ENCODE data around the gene ANKRD11.

The ANKRD11 gene

GRCh38 chr16:89344458-89344834 lies 145.9 kb downstream of the ANKRD11 start:
- no peak for DNase-seq (ENCODE audit: low read depth, low spot score)
- H3K9me3 ChIP-seq (ENCODE audit: insufficient read depth, low read length): no peaks in the 10 kb centered on the region
- H3K9ac ChIP-seq (ENCODE audit: insufficient read length, low read depth): no peak overlapping the region
- no peak overlapping the region for H3K4me3 ChIP-seq (ENCODE audit: insufficient read length, low read depth)
- TF ChIP-seq SUZ12 (IDR thresholded peaks at IDR 0.05; ENCODE audit: extremely low read depth, insufficient read depth, insufficient read length) (no peak), ZNF274 (IDR thresholded peaks at IDR 0.05; ENCODE audit: low read depth, low read length) (no peak), YY1 (IDR thresholded peaks at IDR 0.05; ENCODE audit: insufficient read depth, insufficient read length) (no peak)
- H3K36me3 ChIP-seq (ENCODE audit: insufficient read depth, insufficient read length, low read length): peaks cover 8% of the 10 kb centered on the region
- peaks cover 7% of the 10 kb centered on the region for H3K4me1 ChIP-seq (ENCODE audit: insufficient read depth, insufficient read length)
- H3K27me3 ChIP-seq (ENCODE audit: insufficient read depth, insufficient read length): no peaks in the 10 kb centered on the region

- no peak for TF ChIP-seq YY1 (IDR thresholded peaks at IDR 0.05; ENCODE audit: insufficient read depth, insufficient read length)
- no peak for TF ChIP-seq SUZ12 (IDR thresholded peaks at IDR 0.05; ENCODE audit: extremely low read depth, insufficient read depth, insufficient read length)
- TF ChIP-seq ZNF274 (IDR thresholded peaks at IDR 0.05; ENCODE audit: low read depth, low read length): no peak
- peaks cover 11% of the 10 kb centered on the region for H3K4me1 ChIP-seq (ENCODE audit: insufficient read depth, insufficient read length)
- H3K27me3 ChIP-seq (ENCODE audit: insufficient read depth, insufficient read length): no peaks in the 10 kb centered on the region
- H3K9me3 ChIP-seq (ENCODE audit: insufficient read depth, low read length): no peaks in the 10 kb centered on the region
- no peak for DNase-seq (ENCODE audit: low read depth, low spot score)
- H3K9ac ChIP-seq (ENCODE audit: insufficient read length, low read depth): no peak overlapping the region
- peaks cover 8% of the 10 kb centered on the region for H3K36me3 ChIP-seq (ENCODE audit: insufficient read depth, insufficient read length, low read length)
- H3K4me3 ChIP-seq (ENCODE audit: insufficient read length, low read depth): no peak overlapping the region
Measured at GRCh38 chr16:89343501-89344457, 146.6 kb downstream of the ANKRD11 start.

GRCh38 chr16:89341697-89342694 lies 148.4 kb downstream of the ANKRD11 start:
- TF ChIP-seq SUZ12 (IDR thresholded peaks at IDR 0.05; ENCODE audit: extremely low read depth, insufficient read depth, insufficient read length): no peak
- TF ChIP-seq YY1 (IDR thresholded peaks at IDR 0.05; ENCODE audit: insufficient read depth, insufficient read length): no peak
- no peak for TF ChIP-seq ZNF274 (IDR thresholded peaks at IDR 0.05; ENCODE audit: low read depth, low read length)
- Histone ChIP-seq H3K4me3 (ENCODE audit: insufficient read length, low read depth) (no peak overlapping the region), H3K27me3 (ENCODE audit: insufficient read depth, insufficient read length) (no peaks in the 10 kb centered on the region), H3K9ac (ENCODE audit: insufficient read length, low read depth) (no peak overlapping the region), H3K36me3 (ENCODE audit: insufficient read depth, insufficient read length, low read length) (peaks cover 8% of the 10 kb centered on the region), H3K9me3 (ENCODE audit: insufficient read depth, low read length) (no peaks in the 10 kb centered on the region), H3K4me1 (ENCODE audit: insufficient read depth, insufficient read length) (peaks cover 13% of the 10 kb centered on the region)
- no peak for DNase-seq (ENCODE audit: low read depth, low spot score)

- DNase-seq (ENCODE audit: low read depth, low spot score): no peak
- Histone ChIP-seq H3K36me3 (ENCODE audit: insufficient read depth, insufficient read length, low read length) (peaks cover 8% of the 10 kb centered on the region), H3K27me3 (ENCODE audit: insufficient read depth, insufficient read length) (no peaks in the 10 kb centered on the region), H3K9me3 (ENCODE audit: insufficient read depth, low read length) (no peaks in the 10 kb centered on the region), H3K4me1 (ENCODE audit: insufficient read depth, insufficient read length) (peaks cover 13% of the 10 kb centered on the region), H3K4me3 (ENCODE audit: insufficient read length, low read depth) (no peak overlapping the region), H3K9ac (ENCODE audit: insufficient read length, low read depth) (no peak overlapping the region)
- TF ChIP-seq YY1 (IDR thresholded peaks at IDR 0.05; ENCODE audit: insufficient read depth, insufficient read length) (no peak), ZNF274 (IDR thresholded peaks at IDR 0.05; ENCODE audit: low read depth, low read length) (no peak), SUZ12 (IDR thresholded peaks at IDR 0.05; ENCODE audit: extremely low read depth, insufficient read depth, insufficient read length) (no peak)
Measured at GRCh38 chr16:89341279-89341678, 149.1 kb downstream of the ANKRD11 start.

- TF ChIP-seq ZNF274 (IDR thresholded peaks at IDR 0.05; ENCODE audit: low read depth, low read length) (no peak), SUZ12 (IDR thresholded peaks at IDR 0.05; ENCODE audit: extremely low read depth, insufficient read depth, insufficient read length) (no peak), YY1 (IDR thresholded peaks at IDR 0.05; ENCODE audit: insufficient read depth, insufficient read length) (no peak)
- H3K9me3 ChIP-seq (ENCODE audit: insufficient read depth, low read length): no peaks in the 10 kb centered on the region
- DNase-seq (ENCODE audit: low read depth, low spot score): no peak
- H3K9ac ChIP-seq (ENCODE audit: insufficient read length, low read depth): no peak overlapping the region
- H3K4me3 ChIP-seq (ENCODE audit: insufficient read length, low read depth): no peak overlapping the region
- no peaks in the 10 kb centered on the region for H3K27me3 ChIP-seq (ENCODE audit: insufficient read depth, insufficient read length)
- peaks cover 13% of the 10 kb centered on the region for H3K36me3 ChIP-seq (ENCODE audit: insufficient read depth, insufficient read length, low read length)
- H3K4me1 ChIP-seq (ENCODE audit: insufficient read depth, insufficient read length): peaks cover 21% of the 10 kb centered on the region
Measured at GRCh38 chr16:89338863-89339262, 151.5 kb downstream of the ANKRD11 start.

GRCh38 chr16:89337965-89338364 lies 152.4 kb downstream of the ANKRD11 start:
- H3K9me3 ChIP-seq (ENCODE audit: insufficient read depth, low read length): no peaks in the 10 kb centered on the region
- H3K4me3 ChIP-seq (ENCODE audit: insufficient read length, low read depth): no peak overlapping the region
- peaks cover 23% of the 10 kb centered on the region for H3K4me1 ChIP-seq (ENCODE audit: insufficient read depth, insufficient read length)
- TF ChIP-seq SUZ12 (IDR thresholded peaks at IDR 0.05; ENCODE audit: extremely low read depth, insufficient read depth, insufficient read length) (no peak), YY1 (IDR thresholded peaks at IDR 0.05; ENCODE audit: insufficient read depth, insufficient read length) (no peak), ZNF274 (IDR thresholded peaks at IDR 0.05; ENCODE audit: low read depth, low read length) (no peak)
- no peaks in the 10 kb centered on the region for H3K27me3 ChIP-seq (ENCODE audit: insufficient read depth, insufficient read length)
- H3K9ac ChIP-seq (ENCODE audit: insufficient read length, low read depth): no peak overlapping the region
- no peak for DNase-seq (ENCODE audit: low read depth, low spot score)
- peaks cover 13% of the 10 kb centered on the region for H3K36me3 ChIP-seq (ENCODE audit: insufficient read depth, insufficient read length, low read length)
